ENCODE measurements around the gene RPL13A. TPM values are rescaled to one million over a fixed set of nuclear protein-coding genes. Genes with fewer than 3 reads are reported as not detected.

The RPL13A gene
- total RNA-seq, 2 donors from 2014 or later, result 4,603 to 5,026 TPM

DNA sequence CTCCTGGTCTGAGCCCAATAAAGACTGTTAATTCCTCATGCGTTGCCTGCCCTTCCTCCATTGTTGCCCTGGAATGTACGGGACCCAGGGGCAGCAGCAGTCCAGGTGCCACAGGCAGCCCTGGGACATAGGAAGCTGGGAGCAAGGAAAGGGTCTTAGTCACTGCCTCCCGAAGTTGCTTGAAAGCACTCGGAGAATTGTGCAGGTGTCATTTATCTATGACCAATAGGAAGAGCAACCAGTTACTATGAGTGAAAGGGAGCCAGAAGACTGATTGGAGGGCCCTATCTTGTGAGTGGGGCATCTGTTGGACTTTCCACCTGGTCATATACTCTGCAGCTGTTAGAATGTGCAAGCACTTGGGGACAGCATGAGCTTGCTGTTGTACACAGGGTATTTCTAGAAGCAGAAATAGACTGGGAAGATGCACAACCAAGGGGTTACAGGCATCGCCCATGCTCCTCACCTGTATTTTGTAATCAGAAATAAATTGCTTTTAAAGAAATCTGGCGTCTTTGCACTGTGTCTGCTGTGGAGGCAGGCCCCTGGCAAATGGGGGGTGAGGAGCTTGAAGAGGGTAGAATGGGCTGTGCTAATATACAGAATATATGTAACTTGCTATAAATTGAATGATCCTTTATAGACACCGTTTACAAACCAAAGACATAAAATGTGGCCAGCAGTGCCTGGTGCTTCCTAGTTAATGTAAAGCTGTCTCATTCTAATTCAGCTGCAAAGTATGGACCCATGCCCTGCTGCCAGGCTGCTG lies 4.6 kb downstream of the RPL13A start:
- H3K4me3 Mint-ChIP-seq, result no peak overlapping the region
- no peak for DNase-seq
- ATAC-seq (replicated peaks in 1 of 2), result no peak
- peak overlapping the region; percentile 89 for H3K27ac Mint-ChIP-seq
- peaks cover 44% of the 10 kb centered on the region for H3K4me1 Mint-ChIP-seq (ENCODE audit: low read depth)
- H3K36me3 Mint-ChIP-seq (ENCODE audit: insufficient read depth in 2 of 2), result peaks cover 33 to 54% of the 10 kb centered on the region in 2 donors
- H3K27me3 Mint-ChIP-seq (ENCODE audit: low read depth), result no peaks in the 10 kb centered on the region
- H3K9me3 Mint-ChIP-seq, result no peaks in the 10 kb centered on the region

GRCh38 chr19:49492573-49493405 lies 5.4 kb downstream of the RPL13A start:
- no peaks in the 10 kb centered on the region for H3K27me3 Mint-ChIP-seq (ENCODE audit: low read depth)
- H3K4me1 Mint-ChIP-seq (ENCODE audit: low read depth), result peaks cover 52% of the 10 kb centered on the region
- ATAC-seq (replicated peaks in 1 of 2), result no peak
- H3K9me3 Mint-ChIP-seq, result no peaks in the 10 kb centered on the region
- peaks cover 35 to 55% of the 10 kb centered on the region in 2 donors for H3K36me3 Mint-ChIP-seq (ENCODE audit: insufficient read depth in 2 of 2)
- H3K4me3 Mint-ChIP-seq, result peak overlapping the region; percentile 22 to 50
- peak overlapping the region; percentile 89 for H3K27ac Mint-ChIP-seq
- DNase-seq, result no peak

DNA sequence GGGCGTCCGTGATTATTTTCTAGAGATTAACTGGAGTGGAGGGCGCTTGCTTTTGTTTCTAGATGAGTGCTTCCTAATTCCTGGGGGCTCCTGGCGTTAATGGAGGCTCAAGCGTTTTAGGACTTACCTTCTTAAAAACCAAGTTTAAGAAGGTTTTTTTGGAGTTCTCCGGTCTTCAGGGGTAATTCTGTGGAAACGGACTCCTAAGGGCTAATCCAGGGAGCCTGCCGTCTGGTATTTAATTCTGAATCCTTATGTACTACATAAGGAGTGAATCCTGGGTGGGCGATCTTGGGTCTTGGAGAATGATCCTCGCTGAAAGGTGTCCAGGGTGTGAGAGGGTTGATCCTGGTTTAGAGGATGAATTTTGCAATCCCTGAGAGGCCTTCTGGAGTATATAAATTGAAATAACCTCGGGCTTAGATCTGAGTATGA lies 9.2 kb downstream of the RPL13A start:
- H3K36me3 Mint-ChIP-seq (ENCODE audit: insufficient read depth in 2 of 2), result peaks cover 34 to 39% of the 10 kb centered on the region in 2 donors
- H3K4me1 Mint-ChIP-seq (ENCODE audit: low read depth), result peaks cover 70% of the 10 kb centered on the region
- H3K27me3 Mint-ChIP-seq (ENCODE audit: low read depth), result no peaks in the 10 kb centered on the region
- DNase-seq (no peak), ATAC-seq (replicated peaks in 1 of 2) (no peak)
- no peaks in the 10 kb centered on the region for H3K9me3 Mint-ChIP-seq
- peak overlapping the region; percentile 99 for H3K4me3 Mint-ChIP-seq
- H3K27ac Mint-ChIP-seq, result peak overlapping the region; percentile 99

DNA sequence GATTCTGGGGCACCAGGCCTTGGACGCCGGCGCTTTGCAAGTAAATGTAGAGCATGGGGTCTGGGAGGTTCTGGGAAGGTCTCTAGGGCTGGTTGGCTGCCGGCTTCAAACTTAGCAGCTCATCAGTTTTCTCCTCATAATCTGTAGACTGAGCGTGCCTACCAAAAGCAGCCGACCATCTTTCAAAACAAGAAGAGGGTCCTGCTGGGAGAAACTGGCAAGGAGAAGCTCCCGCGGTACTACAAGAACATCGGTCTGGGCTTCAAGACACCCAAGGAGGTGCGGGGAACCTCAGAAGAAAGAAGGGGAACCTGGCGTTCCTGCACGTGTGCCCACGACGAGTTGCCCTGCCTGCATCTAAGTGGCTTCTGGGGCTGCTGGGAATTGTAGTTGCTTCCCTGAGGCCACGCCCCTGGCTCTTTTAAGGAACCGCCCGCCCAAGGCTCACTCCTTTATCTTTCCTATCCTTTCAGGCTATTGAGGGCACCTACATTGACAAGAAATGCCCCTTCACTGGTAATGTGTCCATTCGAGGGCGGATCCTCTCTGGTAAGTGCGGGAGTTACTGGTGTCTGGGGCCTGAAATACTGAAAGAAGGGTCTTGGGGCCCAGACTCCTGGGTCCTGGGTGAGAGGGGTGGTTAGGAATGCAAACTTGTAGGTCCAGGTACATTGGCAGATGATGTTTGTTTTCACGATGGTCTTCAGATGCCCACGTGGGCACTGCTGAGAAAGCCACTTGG lies 9.8 kb downstream of the RPL13A start:
- Mint-ChIP-seq H3K9me3 (no peaks in the 10 kb centered on the region), H3K4me3 (peak overlapping the region; percentile 99), H3K27me3 (ENCODE audit: low read depth) (no peaks in the 10 kb centered on the region), H3K27ac (peak overlapping the region; percentile 99), H3K4me1 (ENCODE audit: low read depth) (peaks cover 76% of the 10 kb centered on the region), H3K36me3 (ENCODE audit: insufficient read depth in 2 of 2) (peaks cover 30 to 32% of the 10 kb centered on the region in 2 donors)
- DNase-seq, result peak; percentile 61 to 68
- ATAC-seq (replicated peaks in 1 of 2), result no peak

DNA sequence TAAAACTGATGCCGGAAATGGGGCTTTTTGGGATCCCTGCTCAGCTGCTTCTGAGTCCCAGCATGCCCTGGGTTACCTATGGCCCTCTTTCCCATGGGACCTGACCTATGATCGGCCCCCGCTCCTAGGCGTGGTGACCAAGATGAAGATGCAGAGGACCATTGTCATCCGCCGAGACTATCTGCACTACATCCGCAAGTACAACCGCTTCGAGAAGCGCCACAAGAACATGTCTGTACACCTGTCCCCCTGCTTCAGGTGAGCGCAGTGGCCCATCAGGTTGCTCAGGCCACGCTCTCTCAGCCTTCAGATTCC lies 10.3 kb downstream of the RPL13A start:
- Mint-ChIP-seq H3K9me3 (no peaks in the 10 kb centered on the region), H3K27me3 (ENCODE audit: low read depth) (no peaks in the 10 kb centered on the region), H3K4me1 (ENCODE audit: low read depth) (peaks cover 74% of the 10 kb centered on the region), H3K27ac (peak overlapping the region; percentile 99), H3K36me3 (ENCODE audit: insufficient read depth in 2 of 2) (peaks cover 27 to 28% of the 10 kb centered on the region in 2 donors), H3K4me3 (peak overlapping the region; percentile 99)
- no peak for DNase-seq
- ATAC-seq (replicated peaks in 1 of 2), result no peak

DNA sequence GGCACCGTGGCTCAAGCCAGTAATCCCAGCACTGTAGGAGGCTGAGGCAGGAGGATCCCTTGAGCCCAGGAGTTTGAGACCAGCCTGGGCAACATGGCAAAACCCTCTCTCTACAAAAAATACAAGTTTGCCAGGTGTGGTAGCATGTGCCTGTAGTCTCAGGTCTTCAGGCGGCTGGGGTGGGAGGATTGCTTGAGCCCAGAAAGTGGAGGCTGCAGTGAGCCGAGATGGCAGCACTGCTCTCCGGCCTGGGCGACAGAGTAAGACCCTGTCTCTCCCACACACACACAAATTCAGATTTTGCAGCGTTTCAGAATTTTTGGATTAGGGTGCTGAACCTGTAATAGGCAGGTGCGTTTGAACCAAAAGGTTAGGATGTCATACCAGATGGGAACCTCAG lies 11.1 kb downstream of the RPL13A start:
- H3K9me3 Mint-ChIP-seq, result no peaks in the 10 kb centered on the region
- peaks cover 24 to 25% of the 10 kb centered on the region in 2 donors for H3K36me3 Mint-ChIP-seq (ENCODE audit: insufficient read depth in 2 of 2)
- peak overlapping the region; percentile 99 for H3K4me3 Mint-ChIP-seq
- peak overlapping the region; percentile 99 for H3K27ac Mint-ChIP-seq
- peaks cover 69% of the 10 kb centered on the region for H3K4me1 Mint-ChIP-seq (ENCODE audit: low read depth)
- no peaks in the 10 kb centered on the region for H3K27me3 Mint-ChIP-seq (ENCODE audit: low read depth)
- no peak for DNase-seq
- ATAC-seq (replicated peaks in 1 of 2), result no peak

DNA sequence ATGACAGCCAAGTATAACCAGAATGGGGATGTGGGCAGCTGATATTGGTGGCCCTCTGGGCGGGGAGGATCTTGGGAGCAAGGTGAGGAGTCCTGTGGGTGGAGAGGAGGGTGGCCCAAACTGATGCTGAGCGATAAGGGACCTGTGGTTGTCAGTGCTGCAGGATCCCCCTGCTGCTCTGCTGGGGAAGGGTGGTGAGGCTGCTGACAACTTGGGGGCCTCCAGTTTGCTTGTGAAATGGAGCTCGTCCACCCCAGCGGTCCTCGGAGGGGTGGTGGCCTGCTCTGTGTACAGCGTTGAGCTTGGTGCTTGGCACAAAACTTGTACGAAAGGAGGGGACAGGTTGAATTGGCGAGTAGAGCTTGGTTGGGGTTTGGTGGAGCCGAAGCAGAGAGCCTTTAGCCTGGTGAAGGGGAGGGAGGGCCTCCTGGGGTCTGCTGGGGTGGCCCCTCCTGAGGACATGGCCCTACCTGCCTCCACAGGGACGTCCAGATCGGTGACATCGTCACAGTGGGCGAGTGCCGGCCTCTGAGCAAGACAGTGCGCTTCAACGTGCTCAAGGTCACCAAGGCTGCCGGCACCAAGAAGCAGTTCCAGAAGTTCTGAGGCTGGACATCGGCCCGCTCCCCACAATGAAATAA lies 11.7 kb downstream of the RPL13A start:
- peaks cover 69% of the 10 kb centered on the region for H3K4me1 Mint-ChIP-seq (ENCODE audit: low read depth)
- no peaks in the 10 kb centered on the region for H3K27me3 Mint-ChIP-seq (ENCODE audit: low read depth)
- no peak for ATAC-seq (replicated peaks in 1 of 2)
- peaks cover 24 to 25% of the 10 kb centered on the region in 2 donors for H3K36me3 Mint-ChIP-seq (ENCODE audit: insufficient read depth in 2 of 2)
- no peaks in the 10 kb centered on the region for H3K9me3 Mint-ChIP-seq
- peak overlapping the region; percentile 99 for H3K4me3 Mint-ChIP-seq
- peak overlapping the region; percentile 99 for H3K27ac Mint-ChIP-seq
- DNase-seq, result peak in 1 of 2 donors; percentile 48

DNA sequence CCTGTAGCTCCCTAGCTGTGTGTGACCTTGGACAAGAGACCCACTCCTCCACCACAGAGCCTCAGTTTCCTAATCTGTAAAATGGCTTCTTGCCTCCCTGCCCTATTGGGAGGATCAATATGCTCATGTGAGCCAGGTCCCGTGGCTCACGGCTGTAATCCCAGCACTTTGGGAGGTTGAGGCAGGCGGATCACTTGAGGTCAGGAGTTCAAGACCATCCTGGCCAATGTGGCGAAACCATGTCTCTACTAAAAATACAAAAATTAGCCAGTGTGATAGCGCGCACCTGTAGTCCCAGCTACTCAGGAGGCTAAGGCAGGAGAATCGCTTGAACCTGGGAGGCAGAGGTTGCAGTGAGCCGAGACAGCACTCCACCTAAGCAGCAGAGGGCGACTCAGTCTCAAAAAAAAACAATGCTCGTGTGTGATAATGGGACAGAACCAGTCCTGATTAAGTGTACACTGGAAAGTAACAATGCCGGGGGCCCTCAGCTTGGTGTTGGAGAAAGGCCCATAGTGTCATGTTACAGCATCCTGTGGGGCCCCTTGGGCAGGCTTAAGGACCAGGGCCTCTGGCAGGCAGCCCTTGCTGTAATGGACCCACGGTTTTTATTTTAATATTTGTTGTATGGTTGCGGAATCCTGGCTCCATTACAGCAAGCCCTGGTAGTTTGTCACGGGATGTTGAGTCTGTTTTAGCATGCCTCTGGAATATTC lies 15.6 kb downstream of the RPL13A start:
- H3K27ac Mint-ChIP-seq, result peak overlapping the region; percentile 54

GRCh38 chr19:49503582-49503962 lies 16.2 kb downstream of the RPL13A start:
- ATAC-seq (replicated peaks in 1 of 2), result no peak
- Mint-ChIP-seq H3K27ac (no peak overlapping the region), H3K27me3 (ENCODE audit: low read depth) (no peaks in the 10 kb centered on the region)

More for the DNA sequence above, 15.6 kb downstream of the RPL13A start:
- H3K4me1 Mint-ChIP-seq (ENCODE audit: low read depth), result peaks cover 55% of the 10 kb centered on the region
- H3K27me3 Mint-ChIP-seq (ENCODE audit: low read depth), result no peaks in the 10 kb centered on the region
- ATAC-seq (replicated peaks in 1 of 2) (peak in 1 of 2 donors; percentile 15), DNase-seq (peak; percentile 49 to 50)
- H3K9me3 Mint-ChIP-seq, result no peaks in the 10 kb centered on the region
- peaks cover 9 to 13% of the 10 kb centered on the region in 2 donors for H3K36me3 Mint-ChIP-seq (ENCODE audit: insufficient read depth in 2 of 2)
- H3K4me3 Mint-ChIP-seq, result no peak overlapping the region

DNA sequence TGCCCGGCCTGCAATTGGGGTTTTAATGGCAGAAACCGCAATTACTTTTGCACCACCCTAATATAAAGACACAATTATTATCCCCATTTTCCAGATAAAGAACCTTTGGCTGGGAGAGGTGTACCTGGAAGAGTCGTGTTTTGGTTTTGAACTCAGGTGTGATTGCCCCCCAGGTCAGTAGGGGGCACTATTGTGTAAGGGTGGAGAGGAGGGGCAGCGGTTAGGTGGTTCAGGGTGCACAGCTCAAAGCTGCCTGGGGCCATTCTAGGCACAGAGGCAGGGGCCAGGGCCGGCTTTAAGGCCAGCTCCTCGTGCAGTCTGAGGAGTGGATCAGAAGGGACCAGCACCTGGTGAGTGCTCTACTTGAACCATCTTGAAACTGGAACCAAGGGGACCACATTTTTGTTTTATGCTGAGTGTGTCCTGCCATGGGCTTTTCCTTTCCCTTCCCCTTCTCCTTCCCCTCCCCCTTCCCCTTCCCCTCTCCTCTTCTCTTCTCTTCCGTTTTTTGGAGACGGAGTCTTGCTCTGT lies 19.2 kb downstream of the RPL13A start:
- no peaks in the 10 kb centered on the region for H3K27me3 Mint-ChIP-seq (ENCODE audit: low read depth)
- no peak overlapping the region for H3K4me3 Mint-ChIP-seq
- H3K9me3 Mint-ChIP-seq, result no peaks in the 10 kb centered on the region
- no peak overlapping the region for H3K27ac Mint-ChIP-seq
- no peaks in the 10 kb centered on the region for H3K36me3 Mint-ChIP-seq (ENCODE audit: insufficient read depth in 2 of 2)
- DNase-seq (peak; percentile 78 to 85), ATAC-seq (replicated peaks in 1 of 2) (peak; percentile 74 to 82)
- peaks cover 27% of the 10 kb centered on the region for H3K4me1 Mint-ChIP-seq (ENCODE audit: low read depth)

More at GRCh38 chr19:49503582-49503962, 16.2 kb downstream of the RPL13A start:
- Mint-ChIP-seq H3K4me3 (no peak overlapping the region), H3K4me1 (ENCODE audit: low read depth) (peaks cover 50% of the 10 kb centered on the region), H3K9me3 (no peaks in the 10 kb centered on the region), H3K36me3 (ENCODE audit: insufficient read depth in 2 of 2) (peaks cover 5 to 9% of the 10 kb centered on the region in 2 donors)
- DNase-seq, result no peak

DNA sequence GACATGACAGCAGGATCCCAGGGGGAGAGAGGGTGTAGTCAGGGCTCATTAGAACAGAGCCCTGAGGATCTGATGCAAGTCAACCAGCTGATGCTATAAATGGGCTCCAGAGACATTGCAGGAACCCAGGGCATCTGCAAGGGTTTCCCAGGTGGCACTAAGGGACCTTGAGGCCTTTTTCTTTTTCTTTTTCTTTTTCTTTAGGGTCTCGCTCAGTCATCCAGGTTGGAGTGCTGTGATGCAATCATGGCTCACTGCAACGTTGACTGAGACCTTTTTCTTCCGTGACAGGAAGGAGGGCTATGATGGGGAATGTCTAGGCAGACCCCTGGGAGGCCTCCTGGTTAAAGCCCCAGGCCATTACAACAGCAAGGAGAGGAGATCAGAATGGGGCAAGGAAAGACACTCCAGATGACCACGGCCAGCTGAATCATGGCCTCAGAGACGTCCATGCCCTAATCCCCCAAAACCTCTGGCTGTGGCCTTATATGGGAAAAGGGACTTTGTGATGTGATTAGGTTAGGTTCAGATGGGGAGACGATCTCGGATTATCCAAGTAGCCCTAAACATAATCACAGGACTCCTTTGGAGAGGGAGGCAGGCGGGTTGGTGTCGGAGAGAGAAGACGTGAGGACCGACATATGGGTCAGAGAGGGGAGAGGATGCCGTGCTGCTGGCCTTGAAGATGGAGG lies 20.5 kb downstream of the RPL13A start:
- ATAC-seq (replicated peaks in 1 of 2), result no peak
- no peak overlapping the region for H3K27ac Mint-ChIP-seq
- H3K9me3 Mint-ChIP-seq, result no peaks in the 10 kb centered on the region
- no peaks in the 10 kb centered on the region for H3K36me3 Mint-ChIP-seq (ENCODE audit: insufficient read depth in 2 of 2)
- peaks cover 28% of the 10 kb centered on the region for H3K4me1 Mint-ChIP-seq (ENCODE audit: low read depth)
- DNase-seq, result no peak
- H3K27me3 Mint-ChIP-seq (ENCODE audit: low read depth), result no peaks in the 10 kb centered on the region
- H3K4me3 Mint-ChIP-seq, result no peak overlapping the region

All from activated T-cell treated with anti-CD3 and anti-CD28 coated beads, Interleukin-2, amount 50 U/mL, for 72 hours (primary cell).